Measurements from ENCODE around the gene MFN2. TPM values are rescaled to one million over a fixed set of nuclear protein-coding genes. Genes with fewer than 3 reads are reported as not detected.
"Not testable (repeated sequence)": the region's sequence is repeated elsewhere in the genome, so short reads cannot be mapped to it uniquely, and the experiment has no call there.

Gene MFN2
- total and polyA plus RNA-seq, 4 donors = 26.7 to 70.8 (median 39.9) TPM

DNA sequence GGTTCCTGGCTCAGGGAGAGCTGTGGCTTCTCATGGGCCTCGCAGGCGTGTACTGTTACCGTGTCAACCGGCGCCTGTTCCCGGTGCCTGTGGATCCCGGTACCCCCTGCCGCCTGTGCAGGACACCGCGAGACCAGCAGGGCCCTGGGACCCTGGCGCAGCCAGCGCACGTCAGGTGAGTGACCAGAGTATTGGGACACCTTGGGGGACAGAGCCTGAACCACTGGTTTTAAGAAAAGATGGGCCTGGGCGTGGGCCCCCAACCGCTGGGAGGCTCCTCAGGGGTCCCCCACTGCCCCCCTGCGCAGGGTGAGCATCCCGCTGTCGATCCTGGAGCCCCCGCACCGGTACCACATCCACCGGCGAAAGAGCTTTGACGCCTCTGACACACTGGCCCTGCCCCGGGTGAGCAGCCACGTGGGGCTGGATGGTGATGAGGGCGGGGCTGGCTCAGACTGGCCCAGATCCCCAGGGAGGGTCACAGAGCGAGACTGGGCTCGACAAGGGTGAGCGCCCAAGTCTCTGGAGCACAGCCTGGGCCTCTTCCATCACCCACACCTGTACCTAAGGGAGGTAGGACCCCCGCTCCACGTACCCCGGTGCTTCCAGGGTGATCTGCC lies 49.6 kb downstream of the MFN2 start:
- no peaks in the 10 kb centered on the region for H3K9me3 ChIP-seq (ENCODE audit: control insufficient read depth in 4 of 4, insufficient read depth in 3 of 4, low read length in 3 of 4)
- TF ChIP-seq, protein P1, sequence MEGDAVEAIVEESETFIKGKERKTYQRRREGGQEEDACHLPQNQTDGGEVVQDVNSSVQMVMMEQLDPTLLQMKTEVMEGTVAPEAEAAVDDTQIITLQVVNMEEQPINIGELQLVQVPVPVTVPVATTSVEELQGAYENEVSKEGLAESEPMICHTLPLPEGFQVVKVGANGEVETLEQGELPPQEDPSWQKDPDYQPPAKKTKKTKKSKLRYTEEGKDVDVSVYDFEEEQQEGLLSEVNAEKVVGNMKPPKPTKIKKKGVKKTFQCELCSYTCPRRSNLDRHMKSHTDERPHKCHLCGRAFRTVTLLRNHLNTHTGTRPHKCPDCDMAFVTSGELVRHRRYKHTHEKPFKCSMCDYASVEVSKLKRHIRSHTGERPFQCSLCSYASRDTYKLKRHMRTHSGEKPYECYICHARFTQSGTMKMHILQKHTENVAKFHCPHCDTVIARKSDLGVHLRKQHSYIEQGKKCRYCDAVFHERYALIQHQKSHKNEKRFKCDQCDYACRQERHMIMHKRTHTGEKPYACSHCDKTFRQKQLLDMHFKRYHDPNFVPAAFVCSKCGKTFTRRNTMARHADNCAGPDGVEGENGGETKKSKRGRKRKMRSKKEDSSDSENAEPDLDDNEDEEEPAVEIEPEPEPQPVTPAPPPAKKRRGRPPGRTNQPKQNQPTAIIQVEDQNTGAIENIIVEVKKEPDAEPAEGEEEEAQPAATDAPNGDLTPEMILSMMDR (IDR thresholded peaks at IDR 0.05; ENCODE audit: control extremely low read depth, extremely low read depth) = no peak
- peaks cover 0 to 7% (median 0%) of the 10 kb centered on the region in 5 donors for H3K4me1 ChIP-seq (ENCODE audit: control insufficient read depth in 5 of 5, insufficient read depth in 5 of 5, low read length in 5 of 5)
- H3K36me3 ChIP-seq (ENCODE audit: control insufficient read depth in 4 of 4, insufficient read depth in 4 of 4, low read length in 4 of 4) = peaks cover 0 to 48% (median 8%) of the 10 kb centered on the region in 4 donors
- 96% methylated on average over 32 of the region's 32 CpGs for WGBS, 2 donors
- ATAC-seq (ENCODE audit: insufficient read depth, low FRiP score) (no peak), DNase-seq (no peak)
- H3K4me3 ChIP-seq = no peak overlapping the region
- no peak overlapping the region for H3K27ac ChIP-seq (ENCODE audit: low read depth in 1 of 2, low read length in 1 of 2)
- no peaks in the 10 kb centered on the region for H3K27me3 ChIP-seq (ENCODE audit: control insufficient read depth in 3 of 3, insufficient read depth in 3 of 3, low read length in 2 of 3)
- no peak overlapping the region for H3K9ac ChIP-seq (ENCODE audit: insufficient read depth in 1 of 2, low read length in 2 of 2)

DNA sequence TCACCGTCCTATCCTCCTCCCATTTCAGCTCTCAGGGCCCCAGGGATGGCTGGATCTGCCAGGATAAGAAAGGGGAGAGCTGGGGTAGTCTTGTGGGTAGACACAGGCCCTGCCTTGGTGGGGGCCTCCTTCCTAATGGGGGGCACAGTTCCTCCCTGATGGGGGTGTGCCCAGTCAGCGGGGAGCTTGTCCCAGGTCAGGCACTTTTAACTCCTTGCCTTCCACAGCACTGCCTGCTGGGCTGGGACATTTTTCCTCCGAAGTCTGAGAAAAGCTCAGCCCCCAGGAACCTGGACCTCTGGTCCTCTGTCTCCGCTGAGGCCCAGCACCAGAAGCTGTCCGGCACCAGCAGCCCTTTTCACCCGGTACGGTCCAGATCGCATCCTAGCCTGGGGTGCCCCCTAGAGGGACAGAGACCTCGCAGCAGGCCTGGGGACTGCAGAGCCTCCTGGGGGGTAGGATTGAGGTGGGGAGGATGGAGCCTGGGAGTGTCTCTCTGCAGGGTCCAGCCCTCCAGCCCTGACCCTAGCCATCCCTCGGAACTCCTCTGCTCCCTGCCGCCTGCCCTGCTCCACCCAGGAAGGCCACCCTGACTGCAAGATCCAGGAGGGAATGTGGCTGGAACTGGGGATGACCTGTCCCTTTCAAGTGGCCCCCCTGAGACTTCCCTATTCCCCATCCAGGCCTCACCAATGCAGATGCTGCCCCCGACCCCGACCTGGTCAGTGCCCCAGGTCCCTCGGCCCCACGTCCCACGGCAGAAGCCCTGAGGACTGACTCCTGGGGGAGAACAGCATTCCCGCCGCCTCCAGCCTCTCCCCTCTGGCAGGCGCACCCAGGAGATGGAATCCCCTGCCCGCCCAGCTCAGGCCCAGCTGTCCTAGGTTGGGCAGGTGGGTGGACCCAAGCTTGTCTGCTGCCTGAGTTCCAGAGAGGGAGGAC lies 51.1 kb downstream of the MFN2 start:
- Histone ChIP-seq H3K27me3 (ENCODE audit: control insufficient read depth in 3 of 3, insufficient read depth in 3 of 3, low read length in 2 of 3) (no peaks in the 10 kb centered on the region), H3K4me3 (no peak overlapping the region), H3K27ac (ENCODE audit: low read depth in 1 of 2, low read length in 1 of 2) (no peak overlapping the region), H3K9me3 (ENCODE audit: control insufficient read depth in 4 of 4, insufficient read depth in 3 of 4, low read length in 3 of 4) (no peaks in the 10 kb centered on the region), H3K36me3 (ENCODE audit: control insufficient read depth in 4 of 4, insufficient read depth in 4 of 4, low read length in 4 of 4) (peaks cover 0 to 40% (median 8%) of the 10 kb centered on the region in 4 donors), H3K4me1 (ENCODE audit: control insufficient read depth in 5 of 5, insufficient read depth in 5 of 5, low read length in 5 of 5) (peaks cover 0 to 7% (median 0%) of the 10 kb centered on the region in 5 donors), H3K9ac (ENCODE audit: insufficient read depth in 1 of 2, low read length in 2 of 2) (no peak overlapping the region)
- ATAC-seq (ENCODE audit: insufficient read depth, low FRiP score) (no peak), DNase-seq (no peak)
- WGBS, 2 donors = 81 to 86% methylated on average over 19 to 20 of the region's 20 CpGs
- TF ChIP-seq, protein P1 (IDR thresholded peaks at IDR 0.05; ENCODE audit: control extremely low read depth, extremely low read depth) = no peak

DNA sequence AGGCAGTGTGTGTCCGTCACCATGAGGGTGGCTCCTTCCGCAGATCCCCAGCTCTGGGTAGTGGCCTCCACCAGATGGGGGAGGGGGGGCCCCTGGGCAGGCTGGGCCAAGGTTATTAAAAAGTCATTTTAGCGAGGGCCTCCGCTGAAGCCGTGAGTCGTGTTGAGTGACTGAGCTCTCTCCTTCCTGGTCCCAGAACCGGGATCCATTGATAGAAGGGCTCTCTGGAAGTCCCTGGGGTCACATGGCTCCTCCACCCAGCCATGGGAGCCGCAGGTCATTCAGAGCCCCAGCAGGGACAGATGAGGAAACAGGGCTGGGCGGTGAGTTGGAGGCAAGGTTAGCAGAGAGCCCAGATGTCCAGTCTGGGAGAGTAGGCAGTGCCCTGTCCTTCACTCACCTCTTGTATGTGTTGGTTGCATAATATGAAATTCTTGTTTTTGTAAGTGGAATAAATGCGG lies 51.9 kb downstream of the MFN2 start:
- H3K9ac ChIP-seq (ENCODE audit: insufficient read depth in 1 of 2, low read length in 2 of 2) = no peak overlapping the region
- H3K4me3 ChIP-seq = no peak overlapping the region
- peaks cover 0 to 7% (median 0%) of the 10 kb centered on the region in 5 donors for H3K4me1 ChIP-seq (ENCODE audit: control insufficient read depth in 5 of 5, insufficient read depth in 5 of 5, low read length in 5 of 5)
- peak overlapping the region in 1 of 2 donors; percentile 23 for H3K27ac ChIP-seq (ENCODE audit: low read depth in 1 of 2, low read length in 1 of 2)
- ATAC-seq (ENCODE audit: insufficient read depth, low FRiP score) (peak; percentile 66), DNase-seq (no peak)
- peaks cover 0 to 35% (median 5%) of the 10 kb centered on the region in 4 donors for H3K36me3 ChIP-seq (ENCODE audit: control insufficient read depth in 4 of 4, insufficient read depth in 4 of 4, low read length in 4 of 4)
- WGBS, 2 donors = 77 to 86% methylated on average over 10 of the region's 10 CpGs
- H3K9me3 ChIP-seq (ENCODE audit: control insufficient read depth in 4 of 4, insufficient read depth in 3 of 4, low read length in 3 of 4) = no peaks in the 10 kb centered on the region
- TF ChIP-seq, protein P1 (IDR thresholded peaks at IDR 0.05; ENCODE audit: control extremely low read depth, extremely low read depth) = no peak
- H3K27me3 ChIP-seq (ENCODE audit: control insufficient read depth in 3 of 3, insufficient read depth in 3 of 3, low read length in 2 of 3) = no peaks in the 10 kb centered on the region

DNA sequence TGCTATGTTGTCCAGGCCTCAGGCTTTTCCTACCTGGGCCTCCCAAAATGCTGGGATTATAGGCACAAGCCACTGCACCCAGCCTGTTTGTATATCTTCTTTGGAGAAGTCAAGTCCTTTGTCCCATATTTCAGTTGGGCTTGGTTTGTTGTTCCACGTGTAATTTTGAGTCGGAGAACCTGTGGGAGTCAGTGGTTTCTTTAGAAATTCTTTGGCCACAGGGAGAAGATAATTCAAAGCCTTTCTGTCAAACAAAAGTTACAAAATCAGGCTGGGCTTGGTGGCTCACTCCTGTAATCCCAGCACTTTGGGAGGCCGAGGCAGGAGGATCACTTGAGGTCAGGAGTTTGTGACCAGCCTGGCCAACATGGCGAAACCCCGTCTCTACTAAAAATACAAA lies 53.2 kb downstream of the MFN2 start:
- H3K4me1 ChIP-seq (ENCODE audit: control insufficient read depth in 5 of 5, insufficient read depth in 5 of 5, low read length in 5 of 5); H3K4me3 ChIP-seq; DNase-seq; ATAC-seq (ENCODE audit: insufficient read depth, low FRiP score); H3K9ac ChIP-seq (ENCODE audit: insufficient read depth in 1 of 2, low read length in 2 of 2); H3K27ac ChIP-seq (ENCODE audit: low read depth in 1 of 2, low read length in 1 of 2); H3K9me3 ChIP-seq (ENCODE audit: control insufficient read depth in 4 of 4, insufficient read depth in 3 of 4, low read length in 3 of 4); H3K27me3 ChIP-seq (ENCODE audit: control insufficient read depth in 3 of 3, insufficient read depth in 3 of 3, low read length in 2 of 3): not testable (repeated sequence)
- 66 to 84% methylated on average over 5 of the region's 5 CpGs for WGBS, 2 donors
- H3K36me3 ChIP-seq (ENCODE audit: control insufficient read depth in 4 of 4, insufficient read depth in 4 of 4, low read length in 4 of 4) = peaks cover 0 to 28% (median under 1%) of the 10 kb centered on the region in 4 donors
